BJ (cell line): Measurements from ENCODE around the gene C19orf67. TPM values are rescaled to one million over a fixed set of nuclear protein-coding genes. Genes with fewer than 3 reads are reported as not detected.

Experiments
- CTCF ChIA-PET: fragments of 350-600 bp; formaldehyde crosslinking; extraction: SDS; loops from one replicate; lab custom pipeline; 2021; ENCODE audit warnings: antibody characterized with exemption, inconsistent platforms; lab: Yijun Ruan, JAX
- POLR2A ChIA-PET: fragments of 300-600 bp; sonication (Branson Sonifier 250); formaldehyde crosslinking; extraction: SDS; loops from one replicate; lab custom pipeline; 2021; ENCODE audit warnings: antibody characterized with exemption; lab: Charles Lee
- DNase-seq: peaks from one replicate; pipeline ENCODE4 v3.0.0-alpha.2; 2011; ENCODE audit warnings: low read depth
- H3K27me3 ChIP-seq: 2 replicates; pipeline ENCODE4 v1.6.0; 2011; ENCODE audit warnings: low read length; ENCODE audit not compliant: control insufficient read depth, insufficient read depth
- H3K36me3 ChIP-seq: 2 replicates; pipeline ENCODE4 v1.5.1; 2011; ENCODE audit warnings: low read length; ENCODE audit not compliant: control insufficient read depth, insufficient read depth
- H3K4me3 ChIP-seq: 2 replicates; pipeline ENCODE4 v1.5.1; 2011; ENCODE audit warnings: low read depth, mild to moderate bottlenecking, control low read depth, low read length
- polyA plus RNA-seq: library from polyadenylated mRNA; depleted of rRNA; stranded (reverse); fragments of >200 nt; gene quantifications from 2 replicates; pipeline ENCODE4 v1.2.3, GENCODE V29; 2011
- TF ChIP-seq, protein P1 (sequence below): IDR thresholded peaks from 2 replicates; pipeline ENCODE4 v1.5.1; 2011; ENCODE audit warnings: low read depth, mild to moderate bottlenecking, control low read depth, inconsistent platforms, low read length, moderate library complexity; ENCODE audit not compliant: insufficient read depth

The C19orf67 gene
- polyA plus RNA-seq, 1 experiment: not detected

DNA sequence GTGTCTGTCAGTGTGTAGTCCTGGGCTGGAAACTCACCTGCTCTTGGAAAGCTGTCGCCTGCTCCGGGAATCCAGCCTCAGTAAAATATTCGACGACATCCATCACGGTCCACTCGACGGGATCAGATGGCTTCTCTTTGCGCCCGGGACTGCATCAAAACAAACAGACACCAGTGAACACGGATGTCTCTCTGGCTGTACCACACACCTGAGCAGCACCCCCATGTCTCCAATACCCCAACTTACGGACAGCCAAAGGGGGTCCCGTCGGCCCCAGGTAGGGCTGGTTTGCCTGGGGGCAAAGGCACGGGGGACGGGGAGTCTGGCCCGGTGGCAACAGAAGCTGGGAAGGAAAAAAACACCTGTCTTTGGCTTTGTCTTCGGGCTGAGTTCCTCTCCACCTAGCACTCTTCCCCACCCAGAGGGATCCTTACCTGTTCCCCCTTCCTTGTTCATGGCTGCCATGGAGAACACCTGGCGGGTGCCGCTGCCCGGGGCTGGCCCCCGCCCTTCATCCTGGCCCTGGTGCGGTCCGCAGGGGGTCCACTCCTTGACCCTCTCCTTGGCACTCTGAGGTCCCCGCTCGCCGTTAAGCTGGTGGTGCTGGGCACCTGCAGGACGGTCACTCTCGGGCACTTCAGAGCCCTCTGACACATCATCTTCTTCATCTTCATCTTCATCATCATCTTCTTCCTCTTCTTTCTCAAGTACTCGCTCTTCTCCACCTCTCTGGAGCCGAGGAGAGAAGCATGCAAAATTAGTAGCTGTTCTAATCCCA is 3.2 kb upstream of the C19orf67 start:
- no peaks in the 10 kb centered on the region; the same call in none of the 2 replicates for H3K36me3 ChIP-seq
- TF ChIP-seq, protein P1, sequence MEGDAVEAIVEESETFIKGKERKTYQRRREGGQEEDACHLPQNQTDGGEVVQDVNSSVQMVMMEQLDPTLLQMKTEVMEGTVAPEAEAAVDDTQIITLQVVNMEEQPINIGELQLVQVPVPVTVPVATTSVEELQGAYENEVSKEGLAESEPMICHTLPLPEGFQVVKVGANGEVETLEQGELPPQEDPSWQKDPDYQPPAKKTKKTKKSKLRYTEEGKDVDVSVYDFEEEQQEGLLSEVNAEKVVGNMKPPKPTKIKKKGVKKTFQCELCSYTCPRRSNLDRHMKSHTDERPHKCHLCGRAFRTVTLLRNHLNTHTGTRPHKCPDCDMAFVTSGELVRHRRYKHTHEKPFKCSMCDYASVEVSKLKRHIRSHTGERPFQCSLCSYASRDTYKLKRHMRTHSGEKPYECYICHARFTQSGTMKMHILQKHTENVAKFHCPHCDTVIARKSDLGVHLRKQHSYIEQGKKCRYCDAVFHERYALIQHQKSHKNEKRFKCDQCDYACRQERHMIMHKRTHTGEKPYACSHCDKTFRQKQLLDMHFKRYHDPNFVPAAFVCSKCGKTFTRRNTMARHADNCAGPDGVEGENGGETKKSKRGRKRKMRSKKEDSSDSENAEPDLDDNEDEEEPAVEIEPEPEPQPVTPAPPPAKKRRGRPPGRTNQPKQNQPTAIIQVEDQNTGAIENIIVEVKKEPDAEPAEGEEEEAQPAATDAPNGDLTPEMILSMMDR: no peak
- DNase-seq: no peak
- ChIA-PET CTCF (interaction anchor here (0.9 to 1.9 kb wide), 3 partner anchors 15 to 48 kb away, joined by 3 to 10 read pairs (median 4); partner anchors contain the start of gene ASF1B), POLR2A (no interaction called here)
- H3K27me3 ChIP-seq: no peaks in the 10 kb centered on the region
- H3K4me3 ChIP-seq: peak overlapping the region; percentile 78; the same call in 1 of the 2 replicates

DNA sequence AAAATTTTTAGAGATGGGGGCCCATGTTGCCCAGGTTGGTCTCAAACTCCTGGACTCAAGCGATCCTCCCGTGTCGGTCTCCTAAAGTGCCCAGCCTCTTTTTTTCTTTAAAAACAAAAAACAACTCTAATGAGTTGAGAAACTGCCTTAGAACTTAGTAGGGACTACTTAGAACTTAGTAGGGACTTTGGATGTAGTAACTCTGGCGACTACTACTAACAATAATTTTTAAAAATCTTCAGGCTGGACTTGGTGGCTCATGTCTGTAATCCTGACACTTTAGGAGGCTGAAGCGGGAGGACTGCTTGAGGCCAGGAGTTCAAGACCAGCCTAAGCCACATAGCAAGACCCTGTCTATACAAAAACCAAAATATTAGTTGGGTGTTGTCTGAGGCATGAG is 515 bp upstream of the C19orf67 start:
- DNase-seq: no peak
- ChIA-PET CTCF (no interaction called here), POLR2A (no interaction called here)
- TF ChIP-seq, protein P1: no peak
- no peak overlapping the region for H3K4me3 ChIP-seq
- no peaks in the 10 kb centered on the region; the same call in none of the 2 replicates for H3K36me3 ChIP-seq
- H3K27me3 ChIP-seq: no peaks in the 10 kb centered on the region

DNA sequence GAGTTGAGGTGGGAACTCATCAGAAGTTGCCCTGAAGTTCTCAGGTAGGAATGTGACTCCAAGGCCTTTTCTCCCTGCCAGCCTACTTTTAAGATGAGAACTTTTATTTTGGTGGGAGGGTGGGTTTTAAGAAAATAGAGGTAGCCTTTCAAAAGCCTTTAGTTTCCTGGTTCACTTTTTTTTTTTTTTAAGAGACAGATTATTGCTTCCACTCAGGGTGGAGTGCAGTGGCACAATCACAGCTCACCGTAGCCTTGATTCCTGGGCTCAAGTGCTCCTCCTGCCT is 3.0 kb downstream of the C19orf67 start:
- no peaks in the 10 kb centered on the region for H3K36me3 ChIP-seq
- CTCF ChIA-PET: interaction anchor here (0.9 to 2.4 kb wide), 6 partner anchors 10 to 207 kb away, joined by 3 to 10 read pairs (median 4); partner anchors contain the start of genes ASF1B and MISP3
- no peaks in the 10 kb centered on the region for H3K27me3 ChIP-seq
- TF ChIP-seq, protein P1: no peak
- POLR2A ChIA-PET: no interaction called here
- no peak overlapping the region for H3K4me3 ChIP-seq
- DNase-seq: no peak

DNA sequence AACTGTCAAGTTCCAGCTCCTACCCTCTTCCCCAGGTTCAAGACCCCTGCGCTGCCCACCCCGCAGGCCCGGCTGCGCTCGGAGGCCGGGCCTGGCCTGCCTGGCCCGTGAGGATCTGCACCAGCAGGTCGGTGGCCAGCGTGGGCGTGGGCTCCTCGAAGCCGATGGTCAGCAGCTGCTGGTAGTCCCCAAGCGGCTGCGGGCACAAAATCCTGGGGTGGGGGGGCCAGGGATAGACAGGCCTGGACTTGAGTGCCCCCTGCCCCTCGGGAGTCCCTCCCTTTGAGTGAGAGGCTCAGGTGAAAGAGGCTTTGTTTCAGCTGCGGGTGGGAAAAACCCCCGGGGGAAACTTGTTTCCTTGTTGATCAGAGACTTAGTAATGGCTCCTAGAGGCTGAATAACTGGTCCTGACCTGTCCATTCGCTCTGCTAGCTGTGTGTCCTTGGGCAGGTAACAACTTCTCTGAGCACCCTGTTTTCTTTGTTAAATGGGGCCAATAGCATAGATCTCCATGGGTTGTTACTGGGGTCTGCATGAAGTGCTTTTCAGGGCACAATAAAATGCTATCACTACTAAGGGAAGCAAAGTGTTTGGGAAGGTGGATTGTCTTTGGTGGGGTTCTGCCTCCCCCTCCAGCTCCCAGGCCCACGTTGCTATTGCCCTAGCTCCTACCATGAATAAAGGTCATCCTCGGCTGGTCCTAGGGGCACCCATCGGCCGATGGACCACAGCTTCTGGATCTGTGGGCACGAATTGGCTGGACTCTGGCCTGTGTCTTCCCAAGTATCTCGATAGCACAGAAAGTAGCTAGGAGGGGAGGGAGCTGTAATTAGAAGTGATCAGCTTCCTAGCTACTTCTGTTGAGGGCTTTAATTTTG is 3.5 kb downstream of the C19orf67 start:
- no peak for DNase-seq
- H3K36me3 ChIP-seq: no peaks in the 10 kb centered on the region
- ChIA-PET POLR2A (no interaction called here), CTCF (interaction anchor here (0.9 to 2.7 kb wide), 8 partner anchors 9 to 207 kb away, joined by 3 to 11 read pairs (median 4); partner anchors contain the start of genes ASF1B, IL27RA and MISP3)
- TF ChIP-seq, protein P1: no peak
- H3K27me3 ChIP-seq: no peaks in the 10 kb centered on the region
- peak overlapping the region; percentile 73 for H3K4me3 ChIP-seq
